HG03520 (cell line): ENCODE measurements around the gene TLX1.

Experiments used
- ATAC-seq: cut with Tn5 transposase; IDR thresholded peaks from one replicate; pipeline ENCODE4 v1.9.1; 2021; ENCODE audit warnings: mild to moderate bottlenecking, moderate library complexity; ENCODE audit not compliant: unreplicated experiment

TLX1 gene

DNA sequence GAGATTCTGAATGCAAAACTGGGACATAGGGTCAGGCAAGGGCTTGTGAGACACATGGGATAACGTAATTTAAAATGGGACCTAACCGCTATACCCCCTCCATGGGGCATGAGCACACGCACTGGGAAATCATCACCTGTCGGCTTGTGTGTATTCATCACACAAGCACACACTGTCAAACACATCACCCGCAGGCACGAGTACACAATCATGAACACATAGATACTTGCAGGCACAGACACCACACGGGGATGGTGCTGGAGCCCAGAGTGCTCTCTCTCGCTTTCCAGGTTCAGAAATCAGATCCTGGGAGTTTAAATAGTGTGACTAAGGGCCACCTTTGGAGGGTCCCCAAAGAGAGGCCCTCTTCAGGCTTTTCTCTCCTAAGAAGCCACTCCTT is 19.6 kb upstream of the TLX1 start:
- no peak for ATAC-seq

DNA sequence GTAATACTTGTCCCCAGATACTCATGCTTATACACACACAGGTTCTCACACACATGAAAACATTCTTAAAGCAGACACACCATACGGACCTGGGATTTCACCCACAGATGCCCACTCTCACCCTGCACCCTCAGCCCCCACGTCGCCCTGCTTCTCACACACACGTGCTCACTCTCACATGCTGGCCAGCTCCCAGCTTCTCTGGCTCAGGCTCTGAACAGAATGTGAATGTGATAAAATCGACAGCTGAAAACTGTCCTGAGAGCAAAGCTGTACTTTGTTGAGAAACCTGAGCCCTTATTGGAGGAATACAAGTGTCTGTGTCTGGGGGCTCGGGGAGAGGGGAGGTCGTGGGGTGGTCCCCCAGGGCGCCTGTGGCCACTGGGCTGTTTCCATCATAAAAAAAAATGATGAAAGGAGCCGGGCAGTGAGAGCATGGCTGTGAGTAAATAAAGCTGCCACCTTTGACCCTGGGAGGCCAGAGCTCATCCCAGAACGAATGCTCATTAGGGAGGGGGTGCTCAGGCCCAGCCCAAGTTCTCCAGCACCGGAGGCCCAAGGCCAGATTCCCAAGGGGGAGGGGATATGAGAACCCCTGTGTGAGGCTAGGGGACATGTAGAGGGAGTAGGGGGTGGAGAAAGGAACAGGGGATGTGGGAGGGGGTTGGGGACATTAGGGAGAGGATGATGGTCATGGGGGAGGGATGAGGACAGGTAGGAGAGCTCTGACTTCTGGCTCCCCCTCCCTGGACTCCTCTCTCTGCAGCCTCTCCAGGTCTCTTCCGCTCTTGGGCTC is 18.1 kb upstream of the TLX1 start:
- ATAC-seq: no peak

DNA sequence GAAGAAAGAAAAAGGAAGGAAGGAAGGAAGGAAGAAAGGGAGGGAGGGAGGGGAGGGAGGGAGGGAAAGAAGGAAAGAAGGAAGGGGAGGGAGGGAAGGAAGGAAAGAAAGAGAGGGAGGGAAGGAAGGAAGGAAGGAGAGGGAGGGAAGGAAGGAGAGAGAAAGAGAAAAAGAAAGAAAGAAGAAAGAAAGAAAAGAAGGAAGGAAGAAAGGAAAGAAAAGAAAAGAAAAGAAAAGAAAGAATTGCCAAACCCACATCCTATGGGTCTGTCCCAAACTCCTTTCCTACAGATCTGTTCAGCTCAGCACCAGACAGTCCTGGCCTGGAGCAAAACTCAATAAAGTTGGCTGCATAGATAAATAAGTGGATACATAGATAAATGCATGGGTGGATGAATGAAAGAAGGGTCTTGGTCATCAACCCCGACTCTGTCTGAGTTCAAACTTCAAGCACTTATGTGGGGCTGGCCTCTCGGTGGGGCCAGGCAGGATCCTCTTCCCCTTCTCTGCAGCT is 17.2 kb upstream of the TLX1 start:
- no peak for ATAC-seq

DNA sequence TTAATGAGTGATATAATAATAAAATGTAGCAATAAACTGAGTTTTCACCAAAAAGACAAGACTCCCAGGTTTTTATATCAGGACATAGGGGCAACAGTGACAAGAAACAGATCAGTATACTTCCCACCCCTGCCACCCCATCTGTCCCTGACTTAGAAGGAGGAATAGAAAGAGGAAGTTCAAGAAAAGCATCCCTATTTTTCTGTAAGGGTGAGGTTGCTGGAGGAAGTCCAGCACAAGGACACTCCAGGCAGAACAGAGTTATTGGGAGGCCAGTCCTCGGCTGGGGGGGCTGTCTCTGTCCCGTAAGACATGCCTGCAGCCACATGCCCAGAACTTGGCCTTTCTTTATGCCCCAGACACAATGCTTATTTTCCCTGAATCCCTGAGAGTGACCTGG is 16.5 kb upstream of the TLX1 start:
- no peak for ATAC-seq

DNA sequence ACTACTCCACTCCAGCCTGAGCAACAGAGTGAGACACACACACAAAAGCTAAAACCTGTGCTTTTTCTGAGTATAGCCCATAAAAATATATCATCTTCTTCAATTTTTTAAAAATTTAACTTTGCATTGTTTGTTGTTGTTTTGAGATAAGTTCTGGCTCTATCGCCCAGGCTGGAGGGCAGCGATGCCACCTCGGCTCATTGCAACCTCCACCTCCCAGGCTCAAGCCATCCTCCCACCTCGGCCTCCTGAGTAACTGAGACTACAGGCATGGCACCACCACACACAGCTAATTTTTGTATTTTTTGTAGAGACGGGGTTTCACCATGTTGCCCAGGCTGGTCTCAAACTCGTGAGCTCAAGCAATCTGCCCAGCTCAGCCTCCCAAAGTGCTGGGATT is 14.3 kb upstream of the TLX1 start:
- no peak for ATAC-seq

DNA sequence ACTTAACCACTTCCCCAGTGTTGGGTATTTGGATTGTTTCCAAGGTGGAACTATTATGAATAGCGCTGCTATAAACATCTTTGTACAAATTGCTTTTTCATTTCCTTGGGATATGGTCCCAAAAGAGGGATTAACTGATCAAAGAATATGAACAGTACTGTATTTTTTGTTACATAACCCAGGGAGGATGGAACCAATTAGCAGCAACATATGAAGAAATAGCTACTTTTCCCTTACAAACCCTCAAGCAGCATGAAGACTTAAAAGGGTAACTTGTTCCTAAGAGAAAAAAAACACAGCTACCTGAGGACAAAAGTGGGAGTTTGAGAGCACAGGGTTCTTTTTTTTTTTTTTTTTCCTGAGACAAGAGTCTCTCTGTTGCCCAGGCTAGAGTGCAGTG is 13.1 kb upstream of the TLX1 start:
- ATAC-seq: no peak

DNA sequence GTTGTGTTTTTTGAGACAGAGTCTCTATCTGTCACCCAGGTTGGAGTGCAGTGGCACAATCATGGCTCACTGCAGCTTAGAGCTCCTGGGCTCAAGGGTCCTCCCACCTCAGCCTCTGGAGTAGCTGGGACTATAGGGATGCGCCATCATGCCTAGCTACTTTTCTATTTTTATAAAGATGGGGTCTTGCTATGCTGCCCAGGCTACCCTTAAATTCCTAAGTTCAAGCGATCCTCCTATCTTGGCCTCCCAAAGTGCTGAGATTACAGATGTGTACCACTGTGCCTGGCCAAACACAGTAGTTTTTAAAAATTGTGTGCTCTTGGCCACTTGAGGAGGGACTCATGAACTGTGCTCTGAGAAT is 10.6 kb upstream of the TLX1 start:
- ATAC-seq: no peak

DNA sequence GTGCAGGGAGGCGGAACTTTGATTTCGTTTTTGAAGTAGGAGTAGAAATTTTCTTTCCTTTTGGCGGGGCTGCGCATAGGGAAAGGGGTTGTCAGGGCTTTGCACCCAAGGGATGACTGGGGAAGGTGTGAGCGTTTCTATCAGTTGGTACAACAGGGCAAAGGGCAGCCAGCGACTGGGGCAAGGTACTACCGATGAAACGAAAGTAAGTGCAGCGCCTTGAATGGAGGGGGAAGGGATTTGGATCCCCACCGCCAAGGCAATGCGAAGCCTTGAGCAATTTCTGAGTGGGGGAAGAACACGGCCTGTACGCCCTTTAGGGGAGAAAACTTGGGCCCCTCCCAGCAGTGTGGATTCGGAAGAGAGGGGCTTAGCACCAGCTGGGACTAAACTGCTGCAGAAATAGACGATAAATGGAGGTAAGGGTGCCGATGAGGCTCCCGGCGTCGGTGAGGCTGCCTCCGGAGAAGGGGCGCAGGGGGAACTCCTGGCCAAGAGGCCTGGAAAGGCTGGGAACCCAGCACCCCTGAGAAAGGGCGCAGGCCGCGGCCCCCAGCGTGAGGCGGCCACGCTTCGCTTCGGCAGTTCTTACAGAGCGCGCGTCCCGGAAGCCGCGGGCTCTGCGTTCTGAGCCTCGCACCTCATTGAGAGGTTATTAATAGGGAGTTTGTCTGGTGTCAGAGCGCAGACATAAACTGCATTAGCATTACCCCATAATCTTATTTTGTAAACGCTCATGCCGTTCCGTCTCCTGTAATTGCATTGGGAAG is 10.0 kb upstream of the TLX1 start:
- ATAC-seq: no peak

DNA sequence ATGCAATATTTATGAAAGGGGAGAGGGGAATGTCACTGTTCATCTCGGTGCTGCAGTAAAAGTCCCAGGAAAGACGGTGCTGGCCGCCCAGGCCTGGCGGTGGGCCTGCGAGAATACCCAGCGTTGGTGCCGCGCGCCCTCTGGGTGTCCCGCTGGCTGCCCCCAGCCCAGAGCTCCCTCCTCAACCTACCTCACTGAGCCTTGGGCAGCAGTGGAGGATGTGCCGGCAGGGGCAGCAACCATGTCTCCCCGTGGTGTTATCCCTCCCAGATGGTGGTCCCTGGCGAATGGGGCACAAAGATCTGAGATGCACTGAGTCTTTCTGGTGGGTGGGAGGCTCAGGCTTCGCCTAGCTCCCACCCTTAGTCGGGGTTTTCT is 9.5 kb upstream of the TLX1 start:
- ATAC-seq: no peak

DNA sequence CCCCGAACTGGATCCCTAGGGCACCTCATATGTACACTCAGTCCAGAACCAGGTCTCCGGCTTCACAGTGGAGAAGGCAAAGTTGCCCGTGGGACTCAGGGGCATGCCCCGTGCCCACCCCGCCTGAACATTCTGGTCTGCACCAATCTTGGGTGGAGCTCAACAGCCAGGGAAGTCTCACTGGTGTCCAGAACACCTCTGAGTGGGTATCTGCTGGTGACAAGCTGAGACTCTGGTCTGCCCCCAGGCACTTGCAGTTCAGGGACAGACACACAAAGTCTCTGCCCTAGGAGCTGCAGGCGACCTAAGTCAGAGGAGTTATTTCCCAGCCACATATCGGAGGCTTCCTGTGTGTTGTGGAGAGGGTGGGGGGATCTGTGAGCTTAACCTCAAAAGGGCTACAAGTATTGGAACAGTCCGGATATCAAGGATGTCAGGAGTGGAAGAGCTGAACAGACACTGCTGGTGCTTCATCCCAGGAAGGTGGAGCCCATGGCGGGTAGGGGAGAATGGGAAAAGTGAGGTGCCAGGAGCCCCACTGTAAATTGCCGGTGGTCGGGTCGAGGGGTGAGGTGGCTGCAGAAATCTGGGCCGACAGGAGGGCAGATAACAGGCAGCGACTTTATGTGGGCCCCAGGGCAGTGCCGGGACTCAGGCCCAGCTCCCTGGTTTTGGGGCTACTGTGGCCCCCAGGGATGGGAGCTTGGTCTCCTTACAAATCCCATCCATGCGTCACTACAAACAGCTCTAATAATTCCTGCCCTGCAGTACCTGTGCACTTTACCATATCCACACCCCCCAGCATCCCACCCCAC is 8.6 kb upstream of the TLX1 start:
- no peak for ATAC-seq

DNA sequence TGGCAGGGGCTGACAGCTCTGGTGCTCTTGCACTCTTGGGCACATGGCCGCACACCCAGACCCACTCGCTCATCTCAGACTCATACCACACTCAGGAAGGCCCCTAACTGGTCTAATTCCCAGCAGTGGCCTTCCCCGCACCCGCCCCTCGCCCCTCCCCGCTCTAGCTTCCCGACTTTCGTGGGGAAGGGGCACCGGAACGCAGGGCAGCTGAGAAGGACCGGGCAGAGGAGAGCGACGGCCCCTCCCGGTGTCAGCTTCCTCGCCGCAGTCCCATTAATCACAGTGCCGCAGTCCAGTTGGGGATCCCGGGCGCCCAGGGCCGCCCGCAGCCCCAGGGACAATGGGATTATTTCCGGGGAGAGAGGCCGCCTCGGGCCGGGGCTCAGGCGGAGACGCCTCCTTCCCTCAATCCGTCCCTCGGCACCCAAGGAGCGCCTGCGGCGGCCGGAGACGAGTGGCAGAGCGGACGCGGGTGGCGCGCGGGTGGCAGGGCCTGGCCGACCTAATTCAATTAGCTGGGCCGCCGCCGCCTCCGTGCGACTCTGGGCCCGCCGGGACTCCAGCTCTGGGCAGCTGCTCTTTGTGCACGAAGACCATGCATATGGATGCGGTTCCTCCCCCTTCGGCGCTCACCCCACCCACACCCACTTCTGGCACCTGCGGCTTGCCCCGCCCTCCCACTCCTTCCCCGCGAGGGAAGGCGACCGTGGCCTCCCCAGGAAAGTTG is 7.8 kb upstream of the TLX1 start:
- ATAC-seq: no peak

DNA sequence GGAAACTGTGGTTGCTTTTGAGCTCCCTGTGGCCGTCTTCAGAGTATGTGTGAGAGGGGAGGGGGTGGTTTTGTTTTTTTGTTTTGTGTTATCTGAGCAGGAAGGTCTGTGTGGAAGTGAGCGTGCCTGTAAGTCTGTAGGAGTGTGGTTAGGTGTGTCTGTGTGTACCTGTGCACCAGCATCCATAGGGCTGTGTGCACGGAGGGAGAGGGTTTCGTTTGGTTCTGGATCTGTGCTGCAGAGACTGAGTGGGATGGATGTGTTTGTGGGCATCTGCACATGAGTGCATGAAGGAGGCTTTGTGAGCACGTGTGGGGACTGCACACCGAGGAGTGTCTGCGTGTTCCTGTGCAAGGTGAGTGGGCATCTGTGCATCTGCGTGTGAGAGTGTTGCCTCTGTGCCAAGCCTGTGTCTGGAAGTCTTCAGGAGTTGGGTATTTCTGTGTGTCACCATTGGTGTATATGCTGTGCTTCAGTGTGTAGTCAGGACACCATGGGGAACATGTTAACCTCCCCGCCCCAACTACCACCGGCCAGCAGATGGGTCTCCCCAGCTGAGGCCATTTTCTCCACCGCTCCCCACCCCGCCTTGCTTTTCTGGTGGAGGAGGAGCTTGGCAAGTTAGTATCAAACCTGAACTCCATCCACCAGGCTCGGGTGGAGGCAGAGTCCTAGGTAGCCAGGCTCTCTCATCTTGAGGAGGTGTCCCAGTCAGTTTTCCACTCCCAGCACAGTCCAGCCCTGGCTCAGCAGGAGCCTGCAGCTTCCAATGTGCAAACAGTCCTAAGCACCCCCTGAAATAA is 7.1 kb upstream of the TLX1 start:
- ATAC-seq: no peak

DNA sequence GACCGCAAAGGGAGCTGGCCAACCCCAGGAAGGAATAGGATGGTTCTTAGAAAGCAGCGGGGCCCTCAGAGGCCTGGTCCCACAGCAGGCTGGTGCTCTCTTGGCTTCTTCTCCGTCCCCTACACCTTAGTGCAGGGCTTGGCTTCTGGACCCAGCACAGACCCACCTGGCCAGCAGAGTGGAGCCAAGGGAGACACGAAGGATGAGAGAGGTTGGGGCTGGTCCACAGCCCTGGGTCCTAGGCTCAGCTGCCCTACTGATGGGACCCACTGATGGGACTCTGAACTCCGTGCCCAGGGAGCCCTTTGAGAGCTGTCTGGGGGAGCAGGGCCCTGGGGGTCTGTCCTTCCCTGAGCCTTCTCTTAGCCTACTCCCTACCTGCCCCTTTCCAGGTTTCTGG is 6.2 kb upstream of the TLX1 start:
- no peak for ATAC-seq

DNA sequence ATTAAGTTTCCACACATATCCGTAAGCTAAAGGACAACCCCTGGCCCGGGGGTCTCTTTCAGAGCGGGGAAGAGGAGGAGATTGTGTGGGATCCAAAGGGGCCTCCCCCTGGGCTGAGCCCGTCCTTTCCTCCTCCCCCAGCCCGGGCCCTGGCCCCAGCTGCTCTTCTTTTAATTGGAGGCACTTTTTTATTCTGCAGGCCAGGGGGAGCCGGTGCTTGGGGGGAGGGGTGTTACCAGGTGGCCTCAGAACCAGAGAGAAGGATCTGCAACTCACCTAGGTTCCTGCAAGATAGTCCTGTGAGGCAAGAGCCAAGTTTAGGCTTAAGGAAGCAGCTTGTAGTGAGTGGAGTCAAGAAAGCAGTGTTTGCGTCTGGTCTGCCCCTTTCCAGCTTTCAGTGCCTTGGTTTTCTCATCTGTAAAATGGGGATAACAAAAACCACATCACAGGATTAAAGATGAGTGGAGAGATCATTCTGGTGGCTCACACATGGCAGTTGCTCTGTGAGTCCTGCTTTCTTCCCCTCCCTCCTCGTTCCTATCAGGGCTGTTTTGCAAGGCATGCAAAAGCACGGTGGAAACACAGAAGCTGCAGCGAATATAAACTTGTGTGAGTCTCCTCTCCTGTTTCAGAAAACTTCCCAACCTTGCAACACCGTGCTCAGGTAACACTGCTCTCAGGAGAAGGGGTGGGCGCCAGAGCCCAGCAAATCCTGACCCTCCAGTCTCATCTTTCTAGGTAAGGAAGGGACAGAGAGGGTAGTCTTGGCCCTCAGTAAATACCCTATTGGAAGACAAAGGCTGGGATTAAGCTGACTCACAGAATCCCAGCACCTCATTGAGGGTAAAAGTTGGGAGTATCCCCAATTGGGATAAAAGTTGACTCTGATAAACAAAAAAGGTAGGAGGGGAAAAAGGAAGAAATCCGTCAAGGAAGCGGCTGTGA is 4.1 kb upstream of the TLX1 start:
- ATAC-seq: no peak

DNA sequence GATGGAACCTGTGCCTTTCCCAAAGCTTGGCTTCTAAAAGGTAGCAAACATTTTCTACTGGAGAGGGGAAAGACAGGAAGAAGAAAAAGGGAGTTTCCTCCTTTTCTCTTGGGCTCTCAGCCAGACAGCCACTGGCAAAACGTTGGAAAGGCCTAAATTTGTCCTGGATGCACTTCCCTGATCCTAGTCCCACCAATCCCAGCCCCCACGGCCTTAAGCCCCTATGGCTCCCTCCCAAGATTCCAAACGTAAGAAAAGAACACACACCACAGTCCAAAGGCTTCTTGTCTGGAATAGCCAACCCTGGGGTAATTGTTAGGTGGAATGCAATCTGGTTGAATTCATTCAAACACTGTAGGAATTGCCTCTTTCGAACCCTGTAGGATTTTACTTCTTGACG is 959 bp upstream of the TLX1 start:
- ATAC-seq: no peak

DNA sequence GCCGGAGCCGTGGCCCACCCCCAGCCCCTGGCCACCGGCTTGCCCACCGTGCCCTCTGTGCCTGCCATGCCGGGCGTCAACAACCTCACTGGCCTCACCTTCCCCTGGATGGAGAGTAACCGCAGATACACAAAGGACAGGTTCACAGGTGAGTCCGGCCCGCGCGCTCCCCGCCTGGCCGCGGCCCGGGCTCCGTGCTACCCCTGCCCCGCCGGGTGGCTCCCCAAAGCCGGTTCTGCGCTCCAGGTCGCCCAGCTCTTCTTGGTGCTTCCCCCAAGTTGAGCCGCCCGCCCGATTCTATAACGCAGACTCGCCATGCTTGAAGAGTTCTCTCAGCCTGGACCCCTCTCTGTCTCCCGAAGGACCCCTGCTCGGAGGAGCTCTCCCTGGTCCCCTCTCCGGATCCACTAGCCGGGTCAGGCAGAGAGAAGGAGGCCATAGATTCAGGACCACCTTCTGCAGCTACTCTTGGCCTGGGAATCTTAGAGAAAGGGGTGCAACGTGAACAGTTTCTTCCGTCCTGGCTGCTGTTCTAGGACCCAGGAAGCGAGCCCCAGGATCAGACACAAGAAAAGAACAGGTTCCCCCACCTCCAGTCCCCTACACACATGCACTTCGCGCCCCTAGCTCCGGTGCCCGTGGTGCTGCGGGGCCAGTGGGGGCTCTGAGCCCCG is 999 bp downstream of the TLX1 start:
- ATAC-seq: no peak

DNA sequence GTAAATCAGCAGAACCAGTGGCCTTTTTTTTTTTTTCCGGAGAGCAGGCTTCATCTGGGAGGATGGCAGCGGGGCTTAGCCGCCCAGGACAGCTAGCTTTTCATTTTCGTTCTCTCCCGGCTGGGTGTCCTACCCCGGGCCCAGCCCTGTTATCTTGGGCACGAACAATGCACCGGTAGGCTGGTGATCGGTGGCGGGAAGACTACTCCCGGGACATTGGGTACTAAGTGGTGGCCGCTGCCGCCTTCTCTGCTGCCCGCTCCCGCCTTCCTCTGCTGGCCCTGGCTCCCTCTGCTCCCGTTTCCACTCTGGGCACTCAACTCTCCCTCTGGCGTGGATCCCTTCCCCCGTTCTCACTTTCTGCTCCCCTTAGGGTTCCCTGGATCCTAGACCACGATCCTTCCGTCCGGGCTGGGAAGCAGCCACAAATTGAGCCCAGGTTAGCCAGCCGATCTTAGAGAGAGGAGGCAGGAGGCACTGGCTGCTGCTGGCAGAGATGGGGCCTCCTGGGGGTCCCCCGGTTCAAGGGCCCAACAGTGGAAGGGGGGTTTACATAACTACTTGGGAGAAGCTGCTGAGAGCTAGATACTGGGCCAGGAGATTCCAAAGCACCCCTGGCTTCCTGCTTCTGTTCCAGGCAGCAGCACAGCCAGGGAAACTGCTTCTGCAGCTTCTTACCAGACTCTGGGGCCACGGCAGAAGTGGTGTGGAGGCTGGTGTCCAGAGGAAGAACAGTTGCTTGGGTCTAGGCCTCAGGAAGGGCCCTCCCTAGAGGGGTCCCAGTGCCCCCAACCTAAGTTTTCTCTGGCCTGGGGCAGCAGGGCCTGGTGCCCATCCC is 1.8 kb downstream of the TLX1 start:
- ATAC-seq: no peak
